Gastroesophageal sphincter (tissue), 4 donors: ENCODE results near the gene OXNAD1. TPM values are rescaled to one million over a fixed set of nuclear protein-coding genes. Genes with fewer than 3 reads are reported as not detected.

Source experiments
- ATAC-seq: fragments of 150-250 bp; one replicate; pipeline ENCODE4 v1.9.1; 2016; ENCODE audit warnings: mild to moderate bottlenecking, moderate library complexity
- H3K27ac ChIP-seq, 4 donors: fragments of 200-600 bp; sonication (generic) in 3 of 4; 1 replicate in 3 of 4; 2 replicates in 1 of 4; pipeline ENCODE4 v1.5.1; 2016 to 2019
- H3K27me3 ChIP-seq: fragments of 200-600 bp; sonication (generic); one replicate; pipeline ENCODE4 v1.5.1; 2019
- H3K36me3 ChIP-seq, 2 donors: fragments of 200-600 bp; sonication (generic); one replicate each; pipeline ENCODE4 v1.5.1; 2019; ENCODE audit warnings: control low read depth in 1 of 2
- H3K4me1 ChIP-seq, 3 donors: fragments of 200-600 bp; sonication (generic); 1 replicate in 2 of 3; 2 replicates in 1 of 3; pipeline ENCODE4 v1.5.1; 2016 to 2019; ENCODE audit warnings: control low read depth in 2 of 3
- H3K4me3 ChIP-seq, 2 donors: fragments of 200-600 bp; sonication (generic); one replicate each; pipeline ENCODE4 v1.5.1; 2019; ENCODE audit warnings: mild to moderate bottlenecking in 1 of 2, moderate library complexity in 1 of 2
- H3K9me3 ChIP-seq, 3 donors: fragments of 200-600 bp; sonication (generic); one replicate each; pipeline ENCODE4 v1.5.1; 2017 to 2019; ENCODE audit warnings: control low read depth in 2 of 3
- EP300 ChIP-seq: sonication (generic); formaldehyde crosslinking; IDR thresholded peaks from one replicate; pipeline ENCODE4 v1.6.1; 2017; ENCODE audit warnings: antibody characterized with exemption, mild to moderate bottlenecking
- POLR2A ChIP-seq, 2 donors: fragments of 450-650 bp; IDR thresholded peaks; one replicate each; pipeline ENCODE4 v1.6.1; 2017; ENCODE audit warnings: antibody characterized with exemption in 2 of 2, mild to moderate bottlenecking in 2 of 2, moderate library complexity in 1 of 2
- POLR2AphosphoS5 ChIP-seq: sonication (generic); formaldehyde crosslinking; IDR thresholded peaks from one replicate; pipeline ENCODE4 v1.6.1; 2017; ENCODE audit warnings: antibody characterized with exemption
- WGBS, 2 donors: methylation state at CpG; one replicate each; pipeline ENCODE4 v1.1.5; 2018; ENCODE audit warnings: low coverage in 1 of 2; 5-methylcytosine and 5-hydroxymethylcytosine counted together
- total RNA-seq, 4 donors: library from RNA; depleted of rRNA; stranded (reverse); fragments of >200 nt; gene quantifications; one replicate each; pipeline ENCODE4 v1.1.0, GENCODE V29; 2016
- TF ChIP-seq, protein P1 (sequence below), 4 experiments: fragments of 200-600 bp in 2 of 4; fragments of 450-650 bp in 2 of 4; sonication (generic) in 1 of 4; IDR thresholded peaks; one replicate each; pipeline ENCODE4 v1.5.1; 2017 to 2019; ENCODE audit warnings: antibody characterized with exemption in 4 of 4, mild to moderate bottlenecking in 2 of 4, moderate library complexity in 2 of 4

The OXNAD1 gene
- total RNA-seq, 4 donors from 2014 or later: 10.2 to 13.2 (median 12.4) TPM

DNA sequence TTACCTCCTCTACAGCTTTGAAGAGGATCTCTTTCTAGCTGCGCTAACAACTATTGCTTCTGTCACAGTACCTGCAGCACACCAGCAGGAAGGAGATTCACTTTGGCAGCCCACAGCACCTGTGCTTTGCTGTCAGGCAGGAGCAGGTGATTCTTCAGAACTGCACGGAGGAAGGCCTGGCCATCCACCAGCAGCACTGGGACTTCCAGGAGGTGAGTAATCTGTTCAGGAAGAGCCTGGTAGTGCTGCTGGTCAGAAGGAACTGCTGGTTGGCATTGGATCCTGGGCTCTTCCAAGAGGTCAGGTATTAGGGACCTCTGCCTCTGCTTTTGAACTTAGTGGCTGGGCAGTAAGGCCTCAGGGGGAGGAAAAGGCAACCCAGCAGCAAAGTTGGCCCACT is 42.5 kb upstream of the OXNAD1 start:
- no peak for ATAC-seq
- 100% methylated on average over 1 of the region's 2 CpGs; no CpG with 5 or more reads in 1 of the 2 donors for WGBS, 2 donors

DNA sequence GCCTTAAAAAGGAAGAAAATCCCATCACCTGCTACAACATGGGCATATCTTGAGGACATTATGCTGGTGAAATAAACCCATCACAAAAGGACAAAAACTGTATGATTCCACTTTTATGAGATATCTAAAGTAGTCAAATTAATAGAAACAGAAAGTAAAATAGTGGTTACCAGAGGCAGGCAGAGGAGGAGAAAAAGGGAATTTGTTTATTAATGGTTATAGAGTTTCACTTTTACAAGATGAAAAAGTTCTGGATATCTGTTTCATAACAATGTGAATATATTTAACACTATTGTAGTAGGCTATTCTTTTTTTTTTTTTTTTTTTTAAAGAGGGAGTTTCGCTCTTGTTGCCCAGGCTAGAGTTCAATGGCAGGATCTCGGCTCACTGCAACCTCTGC is 40.7 kb upstream of the OXNAD1 start:
- Histone ChIP-seq H3K9me3 (peaks cover 0 to 5% (median 0%) of the 10 kb centered on the region in 3 donors), H3K27ac (no peak overlapping the region)
- ATAC-seq: no peak

More for the DNA sequence above, 42.5 kb upstream of the OXNAD1 start:
- H3K9me3 ChIP-seq: peaks cover 0 to 5% (median 0%) of the 10 kb centered on the region in 3 donors
- H3K4me3 ChIP-seq: no peak overlapping the region
- H3K27me3 ChIP-seq: no peaks in the 10 kb centered on the region
- TF ChIP-seq EP300: no peak
- no peak for TF ChIP-seq POLR2A (IDR thresholded peaks at IDR 0.05)
- TF ChIP-seq, protein P1, sequence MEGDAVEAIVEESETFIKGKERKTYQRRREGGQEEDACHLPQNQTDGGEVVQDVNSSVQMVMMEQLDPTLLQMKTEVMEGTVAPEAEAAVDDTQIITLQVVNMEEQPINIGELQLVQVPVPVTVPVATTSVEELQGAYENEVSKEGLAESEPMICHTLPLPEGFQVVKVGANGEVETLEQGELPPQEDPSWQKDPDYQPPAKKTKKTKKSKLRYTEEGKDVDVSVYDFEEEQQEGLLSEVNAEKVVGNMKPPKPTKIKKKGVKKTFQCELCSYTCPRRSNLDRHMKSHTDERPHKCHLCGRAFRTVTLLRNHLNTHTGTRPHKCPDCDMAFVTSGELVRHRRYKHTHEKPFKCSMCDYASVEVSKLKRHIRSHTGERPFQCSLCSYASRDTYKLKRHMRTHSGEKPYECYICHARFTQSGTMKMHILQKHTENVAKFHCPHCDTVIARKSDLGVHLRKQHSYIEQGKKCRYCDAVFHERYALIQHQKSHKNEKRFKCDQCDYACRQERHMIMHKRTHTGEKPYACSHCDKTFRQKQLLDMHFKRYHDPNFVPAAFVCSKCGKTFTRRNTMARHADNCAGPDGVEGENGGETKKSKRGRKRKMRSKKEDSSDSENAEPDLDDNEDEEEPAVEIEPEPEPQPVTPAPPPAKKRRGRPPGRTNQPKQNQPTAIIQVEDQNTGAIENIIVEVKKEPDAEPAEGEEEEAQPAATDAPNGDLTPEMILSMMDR (IDR thresholded peaks at IDR 0.05): no peak
- no peak for TF ChIP-seq POLR2AphosphoS5
- H3K4me1 ChIP-seq: no peaks in the 10 kb centered on the region
- H3K27ac ChIP-seq: no peak overlapping the region
- H3K36me3 ChIP-seq: peaks cover 0 to 47% of the 10 kb centered on the region in 2 donors

GRCh38 chr3:16227566-16227965 is 37.4 kb upstream of the OXNAD1 start:
- H3K36me3 ChIP-seq: peaks cover 0 to 28% of the 10 kb centered on the region in 2 donors
- H3K9me3 ChIP-seq: no peaks in the 10 kb centered on the region
- H3K27me3 ChIP-seq: no peaks in the 10 kb centered on the region
- no peak overlapping the region for H3K4me3 ChIP-seq
- 8 to 67% methylated on average over 1 of the region's 1 CpG for WGBS, 2 donors
- no peak overlapping the region for H3K27ac ChIP-seq
- ATAC-seq: no peak
- H3K4me1 ChIP-seq: no peaks in the 10 kb centered on the region
- TF ChIP-seq POLR2AphosphoS5 (no peak), EP300 (no peak), POLR2A (IDR thresholded peaks at IDR 0.05) (no peak)
- TF ChIP-seq, protein P1 (IDR thresholded peaks at IDR 0.05): no peak

More for the DNA sequence above, 40.7 kb upstream of the OXNAD1 start:
- Histone ChIP-seq H3K36me3 (peaks cover 0 to 45% of the 10 kb centered on the region in 2 donors), H3K4me3 (no peak overlapping the region), H3K4me1 (no peaks in the 10 kb centered on the region), H3K27me3 (no peaks in the 10 kb centered on the region)
- TF ChIP-seq EP300: no peak
- TF ChIP-seq POLR2AphosphoS5: no peak
- no peak for TF ChIP-seq POLR2A (IDR thresholded peaks at IDR 0.05)
- TF ChIP-seq, protein P1 (IDR thresholded peaks at IDR 0.05): no peak
- 79 to 80% methylated on average over 1 to 2 of the region's 2 CpGs for WGBS, 2 donors

GRCh38 chr3:16229681-16230080 is 35.3 kb upstream of the OXNAD1 start:
- no peak overlapping the region for H3K27ac ChIP-seq
- no peak overlapping the region for H3K4me3 ChIP-seq
- H3K9me3 ChIP-seq: no peaks in the 10 kb centered on the region
- no peaks in the 10 kb centered on the region for H3K4me1 ChIP-seq
- no peaks in the 10 kb centered on the region for H3K27me3 ChIP-seq
- ATAC-seq: no peak
- peaks cover 0 to 15% of the 10 kb centered on the region in 2 donors for H3K36me3 ChIP-seq
- no peak for TF ChIP-seq POLR2AphosphoS5
- TF ChIP-seq, protein P1 (IDR thresholded peaks at IDR 0.05): no peak
- no peak for TF ChIP-seq POLR2A (IDR thresholded peaks at IDR 0.05)
- TF ChIP-seq EP300: no peak

DNA sequence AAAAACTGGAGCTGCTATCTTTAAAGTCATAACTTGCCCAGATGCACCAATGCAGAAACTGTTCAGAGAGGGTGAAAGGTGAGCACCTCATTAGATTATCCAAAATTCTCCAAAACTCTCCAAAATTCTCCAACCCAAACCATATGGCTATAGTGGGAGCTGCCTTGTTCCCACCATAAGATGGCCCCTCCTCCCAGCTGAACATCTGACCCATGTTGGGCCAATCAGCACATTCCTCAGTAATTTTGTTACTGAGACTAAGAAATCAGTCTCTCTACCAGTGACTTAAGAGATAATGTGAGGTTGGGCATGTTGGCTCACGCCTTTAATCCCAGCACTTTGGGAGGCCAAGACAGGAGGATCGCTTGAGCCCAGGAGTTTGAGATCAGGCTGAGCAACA is 33.0 kb upstream of the OXNAD1 start:
- Histone ChIP-seq H3K27ac (no peak overlapping the region), H3K36me3 (peaks cover 0 to 4% of the 10 kb centered on the region in 2 donors), H3K4me3 (no peak overlapping the region), H3K27me3 (no peaks in the 10 kb centered on the region), H3K9me3 (no peaks in the 10 kb centered on the region), H3K4me1 (no peaks in the 10 kb centered on the region)
- TF ChIP-seq POLR2A (IDR thresholded peaks at IDR 0.05) (no peak), POLR2AphosphoS5 (no peak), EP300 (no peak)
- TF ChIP-seq, protein P1 (IDR thresholded peaks at IDR 0.05): no peak
- 100% methylated on average over 1 to 2 of the region's 2 CpGs for WGBS, 2 donors
- ATAC-seq: peak; percentile 28
